IMR-90 (cell line): ENCODE data around the gene RSBN1L. TPM values are rescaled to one million over a fixed set of nuclear protein-coding genes. Genes with fewer than 3 reads are reported as not detected.

Experiments used
- ATAC-seq: fragments of 200-7000 bp; cut with Tn5 transposase; 2 replicates; pipeline ENCODE4 v1.9.1; 2020; ENCODE audit warnings: low read depth, mild to moderate bottlenecking, moderate library complexity
- BruUV-seq: library from RNA; stranded (reverse); fragments of 400-500 nt; replicated peaks from 2 replicates; lab custom pipeline; 2021; lab: Mats Ljungman, UMichigan
- CTCF ChIA-PET: fragments of 300-600 bp; formaldehyde crosslinking; extraction: SDS; loops from one replicate; lab custom pipeline; 2021; ENCODE audit warnings: antibody characterized with exemption; lab: Yijun Ruan, JAX
- POLR2A ChIA-PET: fragments of 300-600 bp; sonication (Branson Sonifier 250); formaldehyde crosslinking; loops from one replicate; lab custom pipeline; 2022; ENCODE audit warnings: antibody characterized with exemption; ENCODE audit not compliant: unreplicated experiment; lab: Charles Lee
- DNase-seq: peaks from one replicate; pipeline ENCODE4 v3.0.0; 2013
- H2AFZ ChIP-seq: replicated peaks from 2 replicates; pipeline ENCODE3; 2013; ENCODE audit warnings: low read length, mild to moderate bottlenecking; ENCODE audit not compliant: poor library complexity
- H2AK5ac ChIP-seq: 2 replicates; pipeline ENCODE4 v1.6.1; 2013; ENCODE audit warnings: low read depth, low read length, inconsistent platforms
- H2AK9ac ChIP-seq: replicated peaks from 2 replicates; pipeline ENCODE3; 2013; ENCODE audit warnings: mild to moderate bottlenecking, low read depth, low read length, moderate library complexity; ENCODE audit not compliant: poor library complexity
- H2BK120ac ChIP-seq: 2 replicates; pipeline ENCODE4 v1.6.1; 2013; ENCODE audit warnings: low read depth, low read length, inconsistent platforms
- H2BK15ac ChIP-seq: 3 replicates; pipeline ENCODE4 v1.6.1; 2013; ENCODE audit warnings: low read depth, low read length, inconsistent platforms
- H2BK20ac ChIP-seq: 2 replicates; pipeline ENCODE4 v1.6.1; 2013; ENCODE audit warnings: low read depth, mild to moderate bottlenecking, inconsistent platforms, low read length, moderate library complexity
- H2BK5ac ChIP-seq: 2 replicates; pipeline ENCODE4 v1.6.1; 2013; ENCODE audit warnings: mild to moderate bottlenecking, low read depth, low read length, inconsistent platforms; ENCODE audit not compliant: poor library complexity, severe bottlenecking
- H3K14ac ChIP-seq: replicated peaks from 2 replicates; pipeline ENCODE4 v1.6.1; 2013; ENCODE audit warnings: low read depth, low read length, inconsistent platforms
- H3K18ac ChIP-seq: 2 replicates; pipeline ENCODE4 v1.6.1; 2013; ENCODE audit warnings: low read depth, low read length, control low read depth
- H3K23ac ChIP-seq: 2 replicates; pipeline ENCODE4 v1.6.1; 2013; ENCODE audit warnings: low read depth, low read length, inconsistent platforms
- H3K27ac ChIP-seq: 2 replicates; pipeline ENCODE4 v1.5.1; 2013; ENCODE audit warnings: mild to moderate bottlenecking, control low read depth, low read length; ENCODE audit not compliant: insufficient read depth
- H3K27me3 ChIP-seq: 2 replicates; pipeline ENCODE4 v1.6.1; 2013; ENCODE audit warnings: low read length; ENCODE audit not compliant: control insufficient read depth, insufficient read depth
- H3K36me3 ChIP-seq: 2 replicates; pipeline ENCODE4 v1.6.1; 2013; ENCODE audit warnings: low read length, mixed read lengths; ENCODE audit not compliant: control insufficient read depth, insufficient read depth
- H3K4ac ChIP-seq: 2 replicates; pipeline ENCODE4 v1.6.1; 2013; ENCODE audit warnings: low read depth, low read length, inconsistent platforms
- H3K4me1 ChIP-seq: 2 replicates; pipeline ENCODE4 v1.6.1; 2013; ENCODE audit warnings: low read length, mixed read lengths; ENCODE audit not compliant: control insufficient read depth, insufficient read depth
- H3K4me2 ChIP-seq: 2 replicates; pipeline ENCODE4 v1.6.1; 2013; ENCODE audit warnings: low read depth, mild to moderate bottlenecking, control low read depth, low read length, moderate library complexity
- H3K4me3 ChIP-seq: 2 replicates; pipeline ENCODE4 v1.5.1; 2013; ENCODE audit warnings: low read depth, mild to moderate bottlenecking, control low read depth, low read length, moderate library complexity; ENCODE audit not compliant: insufficient read depth
- H3K56ac ChIP-seq: 2 replicates; pipeline ENCODE4 v1.6.1; 2013; ENCODE audit warnings: low read length, inconsistent platforms; ENCODE audit not compliant: insufficient read depth; ENCODE audit errors: extremely low read depth
- H3K79me1 ChIP-seq, 2 experiments: 2 replicates each; pipeline ENCODE4 v1.6.1; 2013; ENCODE audit warnings: low read length in 2 of 2, inconsistent platforms in 1 of 2, low read depth in 1 of 2
- H3K9ac ChIP-seq: 2 replicates; pipeline ENCODE4 v1.6.1; 2013; ENCODE audit warnings: low read depth, low read length, control low read depth
- H3K9me1 ChIP-seq: 2 replicates; pipeline ENCODE4 v1.6.1; 2013; ENCODE audit warnings: low read length, inconsistent platforms; ENCODE audit not compliant: insufficient read depth
- H3K9me3 ChIP-seq: 2 replicates; pipeline ENCODE4 v1.6.1; 2013; ENCODE audit warnings: low read length; ENCODE audit not compliant: control insufficient read depth, insufficient read depth
- H4K20me1 ChIP-seq: 2 replicates; pipeline ENCODE4 v1.6.1; 2013; ENCODE audit warnings: low read length, inconsistent platforms; ENCODE audit not compliant: insufficient read depth
- H4K5ac ChIP-seq: 2 replicates; pipeline ENCODE4 v1.6.1; 2013; ENCODE audit warnings: mild to moderate bottlenecking, low read depth, low read length, control low read depth
- H4K8ac ChIP-seq, 2 experiments: 2 replicates each; pipeline ENCODE4 v1.6.1; 2013; ENCODE audit warnings: low read depth in 2 of 2, low read length in 2 of 2, control low read depth in 1 of 2, inconsistent platforms in 1 of 2
- H4K91ac ChIP-seq: 2 replicates; pipeline ENCODE4 v1.6.1; 2013; ENCODE audit warnings: low read depth, low read length, inconsistent platforms; ENCODE audit not compliant: insufficient read depth
- CEBPB ChIP-seq: IDR thresholded peaks from 2 replicates; pipeline ENCODE4 v1.6.1; 2012; ENCODE audit warnings: low read depth, low read length, improper control_type of control experiment
- CHD1 ChIP-seq: IDR thresholded peaks from 2 replicates; pipeline ENCODE4 v1.6.1; 2012; ENCODE audit warnings: low read depth, low read length, improper control_type of control experiment
- ELK1 ChIP-seq: fragments of 150-350 bp; IDR thresholded peaks from 2 replicates; pipeline ENCODE4 v1.6.1; 2016; ENCODE audit warnings: low read depth, mild to moderate bottlenecking, low read length, moderate library complexity, borderline replicate concordance
- FOS ChIP-seq: fragments of 150-350 bp; IDR thresholded peaks from 2 replicates; pipeline ENCODE4 v1.6.1; 2016; ENCODE audit warnings: low read depth, low read length
- MAFK ChIP-seq: IDR thresholded peaks from 2 replicates; pipeline ENCODE4 v1.6.1; 2012; ENCODE audit warnings: low read depth, low read length, improper control_type of control experiment
- WGBS, 2 experiments: methylation state at CpG; one replicate each; pipeline versions ENCODE4 v1.1.5 to v1.1.7; 2013; ENCODE audit warnings: missing lambda C conversion rate in 2 of 2; ENCODE audit not compliant: insufficient read length in 1 of 2; ENCODE audit errors: extremely low coverage in 2 of 2; 5-methylcytosine and 5-hydroxymethylcytosine counted together
- dilution Hi-C: fragments of 300-500 bp; cut with HindIII; formaldehyde crosslinking; loops from one replicate; pipeline ENCODE4 v1.14.3; 2018; ENCODE audit warnings: low sequenced_read_pairs; ENCODE audit not compliant: unreplicated experiment
- in situ Hi-C: fragments of 300-500 bp; cut with MboI; formaldehyde crosslinking; loops from 3 replicates; pipeline ENCODE4 v1.14.3; 2019; ENCODE audit warnings: low sequenced_read_pairs, inconsistent platforms, mixed read lengths
- intact Hi-C: fragments of 100-400 bp; cut with micrococcal nuclease; formaldehyde crosslinking; loops from 2 replicates; pipeline ENCODE4 v1.10.0; 2022
- polyA plus RNA-seq, 3 experiments: library from polyadenylated mRNA; depleted of rRNA; stranded (reverse); fragments of >200 nt; gene quantifications; 2 replicates each; pipeline ENCODE4 v1.2.3, GENCODE V29; 2012; ENCODE audit warnings: low replicate concordance in 1 of 3
- total RNA-seq: library from RNA; depleted of rRNA; stranded (reverse); fragments of >200 nt; gene quantifications from 2 replicates; pipeline ENCODE4 v1.2.3, GENCODE V29; 2012
- TF ChIP-seq, protein P1 (sequence below): conservative IDR thresholded peaks from 2 replicates; pipeline ENCODE4 v1.5.1; 2012; ENCODE audit warnings: mild to moderate bottlenecking, low read depth, low read length, improper control_type of control experiment

Gene RSBN1L
- total and polyA plus RNA-seq, 2 of the 4 experiments (the other 2 are of a cell fraction): 7.8 to 14.7 TPM

GRCh38 chr7:77738871-77739270 lies 42.6 kb downstream of the RSBN1L start:
- H2BK20ac ChIP-seq: no peak overlapping the region
- no peak overlapping the region for H2BK15ac ChIP-seq
- H4K8ac ChIP-seq: no peak overlapping the region
- no peak overlapping the region for H4K5ac ChIP-seq
- intact Hi-C loops (loop anchor here (5.0 kb wide), 1 partner anchor 42 kb away; the partner anchor contains the start of gene RSBN1L), dilution Hi-C loops (no loop called here), in situ Hi-C loops (no loop called here)
- no peak overlapping the region for H3K23ac ChIP-seq
- H3K79me1 ChIP-seq: peaks cover 13 to 60% of the 10 kb centered on the region in 2 experiments
- peak; percentile 55 for DNase-seq
- no CpG with 5 or more reads among the region's 3 CpGs for WGBS, 2 experiments
- no peak overlapping the region for H4K91ac ChIP-seq
- H3K14ac ChIP-seq: no peak overlapping the region; the same call in 1 of the 2 replicates
- no peak overlapping the region for H2AK5ac ChIP-seq
- H3K4ac ChIP-seq: no peak overlapping the region
- peak; percentile 89 for ATAC-seq
- H3K56ac ChIP-seq: no peak overlapping the region
- no peak overlapping the region for H3K4me3 ChIP-seq
- no peak overlapping the region for H3K9ac ChIP-seq
- H2AFZ ChIP-seq: no peak overlapping the region
- peaks cover 14% of the 10 kb centered on the region; the same call in 1 of the 2 replicates for H4K20me1 ChIP-seq
- H3K27me3 ChIP-seq: no peaks in the 10 kb centered on the region
- peak overlapping the region; percentile 24 for H2BK5ac ChIP-seq
- H2AK9ac ChIP-seq: no peak overlapping the region
- H3K4me2 ChIP-seq: peak overlapping the region; percentile 59; the same call in 1 of the 2 replicates
- no peaks in the 10 kb centered on the region for H3K9me3 ChIP-seq
- ChIA-PET POLR2A (no interaction called here), CTCF (no interaction called here)
- no peak overlapping the region for H2BK120ac ChIP-seq
- H3K18ac ChIP-seq: no peak overlapping the region
- peaks cover 6% of the 10 kb centered on the region; the same call in 1 of the 2 replicates for H3K4me1 ChIP-seq
- peaks cover 5% of the 10 kb centered on the region; the same call in 1 of the 2 replicates for H3K9me1 ChIP-seq
- H3K36me3 ChIP-seq: peaks cover 2% of the 10 kb centered on the region; the same call in 1 of the 2 replicates
- TF ChIP-seq ELK1 (no peak), MAFK (no peak; the same call in 1 of the 2 replicates), CEBPB (0 out of 2 replicates have a peak, but pooled peaks have one; percentile 7), FOS (0 out of 2 replicates have a peak, but pooled peaks have one; percentile 15), CHD1 (no peak)
- TF ChIP-seq, protein P1, sequence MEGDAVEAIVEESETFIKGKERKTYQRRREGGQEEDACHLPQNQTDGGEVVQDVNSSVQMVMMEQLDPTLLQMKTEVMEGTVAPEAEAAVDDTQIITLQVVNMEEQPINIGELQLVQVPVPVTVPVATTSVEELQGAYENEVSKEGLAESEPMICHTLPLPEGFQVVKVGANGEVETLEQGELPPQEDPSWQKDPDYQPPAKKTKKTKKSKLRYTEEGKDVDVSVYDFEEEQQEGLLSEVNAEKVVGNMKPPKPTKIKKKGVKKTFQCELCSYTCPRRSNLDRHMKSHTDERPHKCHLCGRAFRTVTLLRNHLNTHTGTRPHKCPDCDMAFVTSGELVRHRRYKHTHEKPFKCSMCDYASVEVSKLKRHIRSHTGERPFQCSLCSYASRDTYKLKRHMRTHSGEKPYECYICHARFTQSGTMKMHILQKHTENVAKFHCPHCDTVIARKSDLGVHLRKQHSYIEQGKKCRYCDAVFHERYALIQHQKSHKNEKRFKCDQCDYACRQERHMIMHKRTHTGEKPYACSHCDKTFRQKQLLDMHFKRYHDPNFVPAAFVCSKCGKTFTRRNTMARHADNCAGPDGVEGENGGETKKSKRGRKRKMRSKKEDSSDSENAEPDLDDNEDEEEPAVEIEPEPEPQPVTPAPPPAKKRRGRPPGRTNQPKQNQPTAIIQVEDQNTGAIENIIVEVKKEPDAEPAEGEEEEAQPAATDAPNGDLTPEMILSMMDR: no peak
- no TSS peak for BruUV-seq
- H3K27ac ChIP-seq: no peak overlapping the region
